B cell (primary cell): ENCODE measurements around the gene NTN5. TPM values are rescaled to one million over a fixed set of nuclear protein-coding genes. Genes with fewer than 3 reads are reported as not detected.

ENCODE experiments used
- ATAC-seq: fragments of 200-7000 bp; cut with Tn5 transposase; one replicate; pipeline ENCODE4 v1.10.0; 2021; ENCODE audit warnings: low read depth, mild to moderate bottlenecking, moderate number of reproducible peaks, moderate library complexity
- CTCF ChIA-PET: fragments of 350-600 bp; sonication (Branson Sonifier 250); formaldehyde crosslinking; loops from one replicate; lab custom pipeline; 2021; ENCODE audit warnings: antibody characterized with exemption, inconsistent platforms; lab: Charles Lee
- POLR2A ChIA-PET: fragments of 350-600 bp; sonication (Branson Sonifier 250); formaldehyde crosslinking; loops from one replicate; lab custom pipeline; 2021; ENCODE audit warnings: antibody characterized with exemption; lab: Charles Lee
- DNase-seq: peaks from one replicate; pipeline ENCODE4 v3.0.0; 2013
- H2AFZ ChIP-seq: 2 replicates; pipeline ENCODE4 v1.6.1; 2012; ENCODE audit warnings: mild to moderate bottlenecking, low read depth, low read length; ENCODE audit not compliant: insufficient read depth, poor library complexity, severe bottlenecking
- H3K27ac ChIP-seq, 2 donors: 1 replicate in 1 of 2; 2 replicates in 1 of 2; pipeline ENCODE4 v1.5.1; 2012 to 2013; ENCODE audit warnings: low read length in 2 of 2, mild to moderate bottlenecking in 2 of 2, moderate library complexity in 1 of 2
- H3K27me3 ChIP-seq, 4 experiments: fragments of 200-600 bp in 1 of 4; sonication (generic) in 1 of 4; replicated peaks in 1 of 4; 1 replicate in 2 of 4; 2 replicates in 2 of 4; pipeline versions ENCODE4 v1.6.1 to v1.7.0; 2013 to 2016; ENCODE audit warnings: low read length in 3 of 4, mild to moderate bottlenecking in 2 of 4, mixed read lengths in 1 of 4, moderate library complexity in 1 of 4; ENCODE audit not compliant: insufficient read depth in 4 of 4, control insufficient read depth in 3 of 4; ENCODE audit errors: control extremely low read depth in 1 of 4
- H3K36me3 ChIP-seq, 2 experiments: replicated peaks in 1 of 2; 1 replicate in 1 of 2; 2 replicates in 1 of 2; pipeline versions ENCODE4 v1.6.1 to v1.7.1; 2013; ENCODE audit warnings: low read length in 1 of 2; ENCODE audit not compliant: insufficient read depth in 2 of 2, control insufficient read depth in 1 of 2; ENCODE audit errors: control extremely low read depth in 1 of 2, extremely low read depth in 1 of 2
- H3K4me1 ChIP-seq, 2 donors: fragments of 200-600 bp in 1 of 2; sonication (generic) in 1 of 2; 1 replicate in 1 of 2; 2 replicates in 1 of 2; pipeline versions ENCODE4 v1.5.1 to v1.6.1; 2013 to 2017; ENCODE audit warnings: low read length in 2 of 2; ENCODE audit not compliant: control insufficient read depth in 2 of 2, insufficient read depth in 2 of 2
- H3K4me2 ChIP-seq: replicated peaks from 2 replicates; pipeline ENCODE3; 2012; ENCODE audit warnings: mild to moderate bottlenecking, low read depth, low read length; ENCODE audit not compliant: poor library complexity, severe bottlenecking
- H3K4me3 ChIP-seq, 5 experiments: fragments of 200-600 bp in 1 of 5; sonication (generic) in 1 of 5; 1 replicate in 3 of 5; 2 replicates in 2 of 5; pipeline versions ENCODE4 v1.5.1 to v1.7.0; 2011 to 2016; ENCODE audit warnings: low read length in 4 of 5, mild to moderate bottlenecking in 4 of 5, low read depth in 2 of 5, control low read depth in 1 of 5, moderate library complexity in 1 of 5; ENCODE audit not compliant: insufficient read depth in 1 of 5; ENCODE audit errors: control extremely low read depth in 1 of 5, extremely low read depth in 1 of 5
- H3K79me2 ChIP-seq: fragments of 200-600 bp; sonication (generic); one replicate; pipeline ENCODE4 v1.6.0; 2016; ENCODE audit warnings: low read length; ENCODE audit not compliant: control insufficient read depth, insufficient read depth
- H3K9ac ChIP-seq: fragments of 200-600 bp; sonication (generic); 2 replicates; pipeline ENCODE4 v1.6.1; 2017; ENCODE audit warnings: mild to moderate bottlenecking, low read length, moderate library complexity
- H3K9me3 ChIP-seq, 3 donors: one replicate each; pipeline versions ENCODE4 v1.6.1 to v1.7.1; 2013; ENCODE audit warnings: low read length in 2 of 3; ENCODE audit not compliant: control insufficient read depth in 2 of 3, insufficient read depth in 1 of 3; ENCODE audit errors: control extremely low read depth in 1 of 3
- H4K20me1 ChIP-seq: 2 replicates; pipeline ENCODE4 v1.6.0; 2012; ENCODE audit warnings: mild to moderate bottlenecking, low read length; ENCODE audit not compliant: insufficient read depth, control insufficient read depth, poor library complexity, severe bottlenecking
- H3K27ac Mint-ChIP-seq: one replicate; pipeline ENCODE4 v1.8.0; 2021; ENCODE audit warnings: mixed read lengths
- H3K27me3 Mint-ChIP-seq: one replicate; pipeline ENCODE4 v1.8.0; 2021; ENCODE audit warnings: mixed read lengths
- H3K4me1 Mint-ChIP-seq: one replicate; pipeline ENCODE4 v1.8.0; 2021; ENCODE audit warnings: mixed read lengths
- H3K4me3 Mint-ChIP-seq: one replicate; pipeline ENCODE4 v1.8.0; 2021; ENCODE audit warnings: mixed read lengths
- H3K9me3 Mint-ChIP-seq: one replicate; pipeline ENCODE4 v1.8.0; 2022; ENCODE audit warnings: mixed read lengths; ENCODE audit not compliant: insufficient read depth
- CTCF ChIP-seq: fragments of 200-600 bp; IDR thresholded peaks from one replicate; pipeline ENCODE4 v1.8.0; 2022; ENCODE audit warnings: antibody characterized with exemption, mild to moderate bottlenecking
- EZH2 ChIP-seq: IDR thresholded peaks from 2 replicates; pipeline ENCODE4 v1.6.1; 2012; ENCODE audit warnings: borderline replicate concordance, low read depth, mild to moderate bottlenecking, moderate library complexity, low read length; ENCODE audit not compliant: insufficient read depth, poor library complexity, severe bottlenecking
- WGBS: methylation state at CpG from one replicate; pipeline ENCODE4 v1.1.5; 2013; ENCODE audit warnings: missing lambda C conversion rate; ENCODE audit not compliant: insufficient coverage; 5-methylcytosine and 5-hydroxymethylcytosine counted together
- intact Hi-C: fragments of 100-400 bp; cut with micrococcal nuclease; formaldehyde crosslinking; loops from one replicate; pipeline ENCODE4 v1.10.0; 2022
- polyA plus RNA-seq: library from polyadenylated mRNA; depleted of rRNA; stranded (reverse); fragments of >200 nt; gene quantifications from 2 replicates; pipeline ENCODE4 v1.2.3, GENCODE V29; 2012
- total RNA-seq, 2 donors: library from RNA; stranded (reverse); fragments of 120-200 nt in 1 of 2; gene quantifications; 1 replicate in 1 of 2; 2 replicates in 1 of 2; pipeline versions ENCODE4 v1.2.3 to v1.2.4, GENCODE V29; 2013 to 2022

The NTN5 gene
- total and polyA plus RNA-seq, 2 donors (not counting 1 experiment from before 2014, with no cell fraction given), result 1.2 to 1.8 TPM

- no peaks in the 10 kb centered on the region for H3K9me3 ChIP-seq
- Mint-ChIP-seq H3K27ac (no peak overlapping the region), H3K27me3 (peaks cover 6% of the 10 kb centered on the region), H3K4me3 (no peak overlapping the region), H3K4me1 (peaks cover 6% of the 10 kb centered on the region), H3K9me3 (no peaks in the 10 kb centered on the region)
- ATAC-seq, result no peak
- no peak overlapping the region for H3K9ac ChIP-seq
- H2AFZ ChIP-seq, result no peak overlapping the region
- no peaks in the 10 kb centered on the region for H3K27me3 ChIP-seq
- H3K79me2 ChIP-seq, result no peaks in the 10 kb centered on the region
- H3K36me3 ChIP-seq, result no peaks in the 10 kb centered on the region
- TF ChIP-seq CTCF, result no peak
- no peak for TF ChIP-seq EZH2
- H3K4me1 ChIP-seq, result peaks cover 4 to 10% of the 10 kb centered on the region in 2 donors
- ChIA-PET CTCF (interaction anchor here (1.7 to 5.4 kb wide), 5 partner anchors 24 to 166 kb away, joined by 5 to 51 read pairs (median 7); partner anchors contain the start of gene CA11), POLR2A (no interaction called here)
- no peaks in the 10 kb centered on the region for H4K20me1 ChIP-seq
- DNase-seq, result no peak
- no peak overlapping the region for H3K4me2 ChIP-seq
- WGBS, result 100% methylated on average over 12 of the region's 17 CpGs
- H3K27ac ChIP-seq, result no peak overlapping the region
- intact Hi-C loops, result no loop called here
- H3K4me3 ChIP-seq, result no peak overlapping the region
These were observed 3.7 kb upstream of the NTN5 start for GRCh38 chr19:48676487-48676886.
